ENCODE data around the gene OPCML.

DNA sequence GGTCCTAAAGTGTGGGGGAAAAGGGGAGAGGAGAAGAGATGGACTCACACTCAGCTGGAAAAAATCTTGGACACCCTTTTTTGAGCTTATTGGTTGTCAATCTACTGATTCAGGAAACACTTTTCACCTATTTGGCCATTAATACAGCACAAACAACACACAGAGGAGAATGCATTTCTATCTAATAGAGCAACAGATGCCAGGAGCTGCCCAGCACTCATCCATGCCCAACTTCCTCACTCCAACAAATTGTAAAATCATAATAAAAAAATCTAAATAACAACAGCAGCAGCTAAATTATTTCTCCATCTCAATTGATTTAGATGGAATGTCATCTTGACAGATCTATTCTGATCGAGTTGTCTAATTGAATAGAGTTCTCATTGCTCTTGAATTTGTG, 628.2 kb downstream of the OPCML start:
- TF ChIP-seq CTCF (IDR thresholded peaks at IDR 0.05) (no peak), POLR2A (IDR thresholded peaks at IDR 0.05) (no peak)
